Measurements from ENCODE around the gene ADAMTS6.
"Not testable (repeated sequence)": the region's sequence is repeated elsewhere in the genome, so short reads cannot be mapped to it uniquely, and the experiment has no call there.

The ADAMTS6 gene

GRCh38 chr5:65197531-65198455 is 283.9 kb downstream of the ADAMTS6 start:
- peak; percentile 17 for DNase-seq (ENCODE audit: low spot score)

- DNase-seq (ENCODE audit: low spot score) = no peak
These were observed 286.8 kb downstream of the ADAMTS6 start for GRCh38 chr5:65194871-65195270.

- no peak for DNase-seq (ENCODE audit: low spot score)
These were observed 289.4 kb downstream of the ADAMTS6 start for GRCh38 chr5:65192331-65192730.

GRCh38 chr5:65191554-65192135 is 290.1 kb downstream of the ADAMTS6 start:
- DNase-seq (ENCODE audit: low spot score) = no peak

- no peak for DNase-seq (ENCODE audit: low spot score)
These were observed 291.2 kb downstream of the ADAMTS6 start for GRCh38 chr5:65190328-65191053.

- no peak for DNase-seq (ENCODE audit: low spot score)
These were observed 295.0 kb downstream of the ADAMTS6 start for GRCh38 chr5:65186646-65187227.

GRCh38 chr5:65185468-65185867 is 296.3 kb downstream of the ADAMTS6 start:
- no peak for DNase-seq (ENCODE audit: low spot score)

GRCh38 chr5:65184780-65185179 is 296.9 kb downstream of the ADAMTS6 start:
- DNase-seq (ENCODE audit: low spot score) = peak; percentile 14

- DNase-seq (ENCODE audit: low spot score) = not testable (repeated sequence)
These were observed 307.5 kb downstream of the ADAMTS6 start for GRCh38 chr5:65174231-65174630.

GRCh38 chr5:65173130-65173525 is 308.6 kb downstream of the ADAMTS6 start:
- DNase-seq (ENCODE audit: low spot score) = no peak

- DNase-seq (ENCODE audit: low spot score) = no peak
These were observed 309.1 kb downstream of the ADAMTS6 start for GRCh38 chr5:65172486-65173129.

GRCh38 chr5:65171645-65172044 is 310.1 kb downstream of the ADAMTS6 start:
- no peak for DNase-seq (ENCODE audit: low spot score)

GRCh38 chr5:65163698-65164097 is 318.0 kb downstream of the ADAMTS6 start:
- no peak for DNase-seq (ENCODE audit: low spot score)

GRCh38 chr5:65161655-65162054 is 320.1 kb downstream of the ADAMTS6 start:
- no peak for DNase-seq (ENCODE audit: low spot score)

GRCh38 chr5:65157906-65158603 is 323.7 kb downstream of the ADAMTS6 start:
- peak; percentile 87 for DNase-seq (ENCODE audit: low spot score)

- DNase-seq (ENCODE audit: low spot score) = no peak
These were observed 324.8 kb downstream of the ADAMTS6 start for GRCh38 chr5:65156933-65157332.

- no peak for DNase-seq (ENCODE audit: low spot score)
These were observed 329.6 kb downstream of the ADAMTS6 start for GRCh38 chr5:65152131-65152530.

- no peak for DNase-seq (ENCODE audit: low spot score)
These were observed 330.1 kb downstream of the ADAMTS6 start for GRCh38 chr5:65151614-65152013.

GRCh38 chr5:65150599-65151304 is 331.0 kb downstream of the ADAMTS6 start:
- DNase-seq (ENCODE audit: low spot score) = no peak

GRCh38 chr5:65149827-65150226 is 331.9 kb downstream of the ADAMTS6 start:
- no peak for DNase-seq (ENCODE audit: low spot score)
